Activated T-cell treated with anti-CD3 and anti-CD28 coated beads for 1 hour (primary cell): ENCODE results near the gene SPEF2.
"Not testable (repeated sequence)": the region's sequence is repeated elsewhere in the genome, so short reads cannot be mapped to it uniquely, and the experiment has no call there.

ENCODE experiments used
- DNase-seq: peaks from one replicate; pipeline ENCODE4 v3.0.0-alpha.2; 2020; ENCODE audit warnings: low read depth

Gene SPEF2

DNA sequence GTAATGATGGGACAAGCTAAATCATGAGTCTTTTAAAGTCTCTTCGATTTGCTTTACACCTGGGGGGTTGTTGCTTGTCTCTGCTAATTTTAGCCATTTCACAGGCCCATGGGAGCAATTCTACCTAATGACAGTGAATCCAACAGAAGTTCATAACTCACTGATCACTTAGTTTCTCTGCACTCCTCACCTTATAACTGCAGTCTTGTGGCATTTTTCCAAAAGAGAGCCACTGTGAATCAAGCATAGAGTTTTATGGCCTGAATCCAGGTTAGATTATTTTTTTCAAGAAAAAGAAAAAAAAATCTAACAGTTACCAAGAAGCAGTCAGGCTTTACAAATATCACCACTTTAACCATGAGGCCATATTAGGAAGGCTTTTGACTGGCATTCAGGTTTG is 237.5 kb downstream of the SPEF2 start:
- DNase-seq = no peak

GRCh38 chr5:35856186-35856764 is 238.6 kb downstream of the SPEF2 start:
- not testable (repeated sequence) for DNase-seq

DNA sequence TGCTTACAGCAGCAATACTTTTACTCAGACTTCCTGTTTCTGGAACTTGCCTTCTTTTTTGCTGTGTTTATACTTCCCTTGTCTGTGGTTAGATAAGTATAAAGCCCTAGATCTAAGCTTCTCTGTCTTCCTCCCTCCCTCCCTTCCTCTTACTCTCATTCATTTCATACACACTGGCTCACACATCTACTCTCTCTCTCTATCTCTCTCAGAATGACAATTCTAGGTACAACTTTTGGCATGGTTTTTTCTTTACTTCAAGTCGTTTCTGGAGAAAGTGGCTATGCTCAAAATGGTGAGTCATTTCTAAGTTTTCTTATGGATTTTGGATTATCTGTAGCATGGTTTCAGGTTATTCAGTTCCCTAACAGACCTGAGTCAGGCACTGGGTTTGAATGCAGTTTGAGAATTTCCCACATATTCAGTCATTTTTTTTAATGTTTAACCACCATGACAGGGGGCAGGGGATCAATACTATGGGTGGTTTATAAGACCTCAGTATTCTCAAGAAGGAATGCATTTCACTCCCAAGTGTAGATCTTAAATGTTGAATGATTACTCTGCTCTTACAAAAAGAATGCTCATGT is 239.2 kb downstream of the SPEF2 start, which contains the start of gene IL7R:
IL7R (plus strand) TSS at position 127 of the 587 bp plus-strand sequence; CDS start at position 214, 87 bp downstream.
- no peak for DNase-seq

DNA sequence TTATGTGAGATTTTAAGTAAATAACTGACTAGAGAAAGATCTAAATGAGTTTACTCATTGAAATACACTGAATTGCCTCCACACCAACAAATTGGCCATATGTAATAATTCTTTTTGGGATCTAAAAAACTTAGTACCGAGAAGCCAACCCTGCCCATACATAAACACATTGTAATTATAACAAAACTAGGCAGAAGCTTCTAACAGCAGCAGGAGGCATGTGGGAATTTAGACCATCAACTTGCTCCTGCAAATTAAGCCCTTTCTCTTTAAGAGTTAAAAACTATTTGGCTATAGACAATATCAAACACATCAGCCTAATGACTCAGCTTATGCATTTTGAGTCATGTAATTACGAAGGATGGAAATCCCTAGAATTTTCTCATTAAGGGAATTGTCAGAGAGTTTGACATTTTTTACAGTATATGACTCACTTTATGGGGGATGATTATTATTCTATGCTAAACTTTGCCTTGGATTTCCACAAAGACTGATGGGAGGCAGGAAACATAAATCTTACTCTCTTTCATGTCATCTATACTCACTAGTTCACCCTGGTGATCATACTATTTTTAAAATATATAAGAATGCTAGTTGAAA is 240.0 kb downstream of the SPEF2 start:
- DNase-seq = no peak

GRCh38 chr5:35859101-35859661 is 241.5 kb downstream of the SPEF2 start:
- no peak for DNase-seq

DNA sequence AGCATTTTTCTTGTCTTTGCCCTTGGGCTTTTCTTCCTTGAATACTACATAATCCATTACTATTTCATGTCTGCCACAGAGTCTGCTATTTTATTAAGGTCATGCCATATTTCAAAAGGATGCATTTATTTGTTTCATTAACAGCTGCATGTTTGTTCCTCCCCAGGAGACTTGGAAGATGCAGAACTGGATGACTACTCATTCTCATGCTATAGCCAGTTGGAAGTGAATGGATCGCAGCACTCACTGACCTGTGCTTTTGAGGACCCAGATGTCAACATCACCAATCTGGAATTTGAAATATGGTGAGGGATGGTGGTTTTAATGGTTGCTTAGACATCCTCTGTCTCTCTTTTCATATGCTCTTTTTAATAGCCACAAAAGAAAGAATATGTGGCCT is 243.0 kb downstream of the SPEF2 start:
- DNase-seq = no peak

DNA sequence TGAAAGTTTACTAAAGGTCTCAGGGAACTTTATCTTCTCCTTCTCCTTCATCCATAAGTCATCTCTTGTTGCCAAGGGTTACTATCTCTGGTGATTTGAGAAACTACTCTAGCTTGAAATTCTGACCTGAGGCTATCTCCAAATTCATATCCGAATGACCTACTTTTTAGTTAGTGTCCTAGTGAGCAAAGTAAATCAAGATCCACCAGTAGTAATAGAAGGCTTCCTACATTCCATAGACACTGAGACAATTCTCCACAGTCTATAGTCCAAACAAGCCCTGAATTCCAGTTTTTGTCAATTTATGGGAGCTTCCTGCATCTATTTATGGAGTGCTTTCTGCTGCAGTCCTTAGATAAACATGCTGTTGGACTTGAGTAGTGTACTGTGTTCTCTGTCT is 244.1 kb downstream of the SPEF2 start:
- DNase-seq = no peak

DNA sequence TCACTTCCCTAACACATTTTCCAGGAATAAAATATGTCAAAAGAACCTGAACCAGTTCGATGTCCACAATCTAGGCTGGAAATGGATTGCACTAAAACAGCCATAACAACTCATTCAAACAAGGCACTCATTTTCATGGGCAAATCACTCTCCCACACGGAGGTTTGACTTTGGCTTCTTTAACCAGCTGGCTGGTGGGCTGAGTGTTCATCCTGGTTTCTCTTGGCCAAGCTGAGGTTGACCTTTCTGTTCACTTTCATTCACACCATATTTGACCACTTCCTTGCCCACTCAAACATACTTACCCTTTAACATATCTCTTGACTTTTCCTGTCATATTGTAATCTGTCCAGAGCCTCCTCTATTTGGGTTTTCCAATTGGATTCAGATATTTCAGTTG is 244.5 kb downstream of the SPEF2 start:
- DNase-seq = no peak

DNA sequence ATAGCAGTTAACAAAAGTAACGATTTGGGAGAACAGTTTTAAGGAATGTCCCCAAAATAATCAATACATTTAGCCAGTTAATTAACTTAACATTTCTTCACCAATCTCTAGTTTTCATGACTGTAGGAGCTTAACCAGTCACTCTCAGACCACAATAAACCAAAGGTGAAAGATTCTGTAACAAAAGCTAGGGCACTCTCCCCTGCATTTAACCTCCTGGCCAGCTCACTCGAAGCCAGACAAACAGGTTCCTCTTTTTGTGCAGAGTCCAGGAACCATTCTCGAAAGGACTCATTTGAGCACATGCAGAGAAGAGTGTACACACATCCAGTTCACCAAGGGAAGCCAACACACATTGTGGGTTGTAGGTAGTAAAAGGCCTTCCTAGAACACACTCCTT is 245.5 kb downstream of the SPEF2 start:
- no peak for DNase-seq
